Measurements from ENCODE around the gene POLR2J. TPM values are rescaled to one million over a fixed set of nuclear protein-coding genes. Genes with fewer than 3 reads are reported as not detected.

POLR2J gene
- total and polyA plus RNA-seq, 4 donors: 10.3 to 151 (median 55.6) TPM

DNA sequence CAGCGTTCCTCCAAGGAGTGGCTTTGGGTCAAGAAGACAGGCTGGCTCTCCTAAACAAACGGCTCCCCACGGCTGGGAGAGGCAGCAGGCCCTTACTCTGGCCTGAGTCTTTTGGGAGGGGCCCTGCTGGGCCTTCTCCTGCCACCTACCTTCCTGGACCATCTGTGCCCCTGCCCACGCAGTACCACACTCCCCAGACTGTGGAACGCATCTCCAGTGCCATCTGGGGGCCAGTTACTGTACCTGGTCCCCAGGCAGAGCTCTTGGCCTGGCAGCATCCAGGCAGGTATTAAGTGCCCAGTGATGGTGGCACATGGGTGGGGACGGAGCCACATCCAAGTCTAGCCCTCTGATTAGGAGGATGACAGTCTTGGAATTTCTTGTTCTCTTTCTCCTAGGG, 28.5 kb downstream of the POLR2J start:
- no peaks in the 10 kb centered on the region for H3K27me3 ChIP-seq (ENCODE audit: control insufficient read depth in 3 of 3, insufficient read depth in 3 of 3, low read length in 2 of 3)
- TF ChIP-seq, protein P1, sequence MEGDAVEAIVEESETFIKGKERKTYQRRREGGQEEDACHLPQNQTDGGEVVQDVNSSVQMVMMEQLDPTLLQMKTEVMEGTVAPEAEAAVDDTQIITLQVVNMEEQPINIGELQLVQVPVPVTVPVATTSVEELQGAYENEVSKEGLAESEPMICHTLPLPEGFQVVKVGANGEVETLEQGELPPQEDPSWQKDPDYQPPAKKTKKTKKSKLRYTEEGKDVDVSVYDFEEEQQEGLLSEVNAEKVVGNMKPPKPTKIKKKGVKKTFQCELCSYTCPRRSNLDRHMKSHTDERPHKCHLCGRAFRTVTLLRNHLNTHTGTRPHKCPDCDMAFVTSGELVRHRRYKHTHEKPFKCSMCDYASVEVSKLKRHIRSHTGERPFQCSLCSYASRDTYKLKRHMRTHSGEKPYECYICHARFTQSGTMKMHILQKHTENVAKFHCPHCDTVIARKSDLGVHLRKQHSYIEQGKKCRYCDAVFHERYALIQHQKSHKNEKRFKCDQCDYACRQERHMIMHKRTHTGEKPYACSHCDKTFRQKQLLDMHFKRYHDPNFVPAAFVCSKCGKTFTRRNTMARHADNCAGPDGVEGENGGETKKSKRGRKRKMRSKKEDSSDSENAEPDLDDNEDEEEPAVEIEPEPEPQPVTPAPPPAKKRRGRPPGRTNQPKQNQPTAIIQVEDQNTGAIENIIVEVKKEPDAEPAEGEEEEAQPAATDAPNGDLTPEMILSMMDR (IDR thresholded peaks at IDR 0.05; ENCODE audit: control extremely low read depth, extremely low read depth): no peak
- DNase-seq (no peak), ATAC-seq (ENCODE audit: insufficient read depth, low FRiP score) (no peak)
- H3K4me3 ChIP-seq: no peak overlapping the region
- peaks cover 0 to 21% (median 0%) of the 10 kb centered on the region in 4 donors for H3K36me3 ChIP-seq (ENCODE audit: control insufficient read depth in 4 of 4, insufficient read depth in 4 of 4, low read length in 4 of 4)
- 73 to 79% methylated on average over 6 of the region's 6 CpGs for WGBS, 2 donors
- no peak overlapping the region for H3K27ac ChIP-seq (ENCODE audit: low read depth in 1 of 2, low read length in 1 of 2)
- no peaks in the 10 kb centered on the region for H3K9me3 ChIP-seq (ENCODE audit: control insufficient read depth in 4 of 4, insufficient read depth in 3 of 4, low read length in 3 of 4)
- no peaks in the 10 kb centered on the region for H3K4me1 ChIP-seq (ENCODE audit: control insufficient read depth in 5 of 5, insufficient read depth in 5 of 5, low read length in 5 of 5)
- no peak overlapping the region for H3K9ac ChIP-seq (ENCODE audit: insufficient read depth in 1 of 2, low read length in 2 of 2)

DNA sequence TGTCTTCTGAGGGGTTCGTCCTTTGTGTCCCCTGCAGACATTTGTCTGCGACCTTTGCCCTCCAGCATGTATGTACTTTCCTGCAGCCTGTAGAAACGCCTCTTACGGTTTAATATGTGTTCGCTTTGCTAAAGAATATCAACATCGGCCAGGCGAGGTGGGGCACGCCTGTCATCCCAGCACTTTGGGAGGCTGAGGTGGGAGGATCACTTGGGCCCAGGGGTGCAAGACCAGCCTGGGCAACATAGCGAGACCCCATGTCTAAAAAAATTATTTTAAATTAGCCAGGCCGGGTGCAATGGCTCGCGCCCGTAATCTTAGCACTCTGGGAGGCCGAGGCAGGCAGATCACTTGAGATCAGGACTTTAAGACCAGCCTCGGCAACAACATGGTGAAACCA, 29.6 kb downstream of the POLR2J start:
- Histone ChIP-seq H3K4me1 (ENCODE audit: control insufficient read depth in 5 of 5, insufficient read depth in 5 of 5, low read length in 5 of 5) (no peaks in the 10 kb centered on the region), H3K9me3 (ENCODE audit: control insufficient read depth in 4 of 4, insufficient read depth in 3 of 4, low read length in 3 of 4) (no peaks in the 10 kb centered on the region), H3K36me3 (ENCODE audit: control insufficient read depth in 4 of 4, insufficient read depth in 4 of 4, low read length in 4 of 4) (peaks cover 0 to 22% (median 0%) of the 10 kb centered on the region in 4 donors), H3K9ac (ENCODE audit: insufficient read depth in 1 of 2, low read length in 2 of 2) (no peak overlapping the region), H3K27me3 (ENCODE audit: control insufficient read depth in 3 of 3, insufficient read depth in 3 of 3, low read length in 2 of 3) (no peaks in the 10 kb centered on the region), H3K27ac (ENCODE audit: low read depth in 1 of 2, low read length in 1 of 2) (no peak overlapping the region), H3K4me3 (no peak overlapping the region)
- ATAC-seq (ENCODE audit: insufficient read depth, low FRiP score) (no peak), DNase-seq (no peak)
- TF ChIP-seq, protein P1 (IDR thresholded peaks at IDR 0.05; ENCODE audit: control extremely low read depth, extremely low read depth): no peak
- 97 to 98% methylated on average over 15 of the region's 15 CpGs for WGBS, 2 donors

DNA sequence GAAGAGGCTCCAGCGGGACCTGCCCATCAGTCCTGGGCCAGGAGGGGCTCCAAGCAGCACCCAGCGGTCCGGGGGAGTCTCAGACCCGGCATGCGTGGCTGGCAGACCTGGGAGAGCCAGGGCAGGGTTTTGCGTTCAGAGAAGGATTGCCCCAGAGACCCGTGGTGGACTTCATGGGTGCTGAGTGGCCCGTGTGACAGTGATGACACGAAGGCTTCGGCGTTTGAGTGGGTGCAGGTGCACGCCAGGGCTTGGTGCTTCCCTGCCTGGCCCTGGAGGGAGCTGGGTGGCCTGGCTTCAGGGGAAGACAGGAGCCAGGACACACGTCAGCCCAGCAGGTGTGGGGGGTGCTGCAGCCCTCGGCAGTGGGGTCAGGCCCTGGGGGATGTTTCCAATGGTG, 31.4 kb downstream of the POLR2J start:
- H3K4me1 ChIP-seq (ENCODE audit: control insufficient read depth in 5 of 5, insufficient read depth in 5 of 5, low read length in 5 of 5): no peaks in the 10 kb centered on the region
- no peak overlapping the region for H3K4me3 ChIP-seq
- no peaks in the 10 kb centered on the region for H3K9me3 ChIP-seq (ENCODE audit: control insufficient read depth in 4 of 4, insufficient read depth in 3 of 4, low read length in 3 of 4)
- TF ChIP-seq, protein P1 (IDR thresholded peaks at IDR 0.05; ENCODE audit: control extremely low read depth, extremely low read depth): no peak
- no peak for DNase-seq
- H3K27me3 ChIP-seq (ENCODE audit: control insufficient read depth in 3 of 3, insufficient read depth in 3 of 3, low read length in 2 of 3): no peaks in the 10 kb centered on the region
- no peak for ATAC-seq (ENCODE audit: insufficient read depth, low FRiP score)
- no peak overlapping the region for H3K9ac ChIP-seq (ENCODE audit: insufficient read depth in 1 of 2, low read length in 2 of 2)
- 92 to 94% methylated on average over 14 of the region's 14 CpGs for WGBS, 2 donors
- no peak overlapping the region for H3K27ac ChIP-seq (ENCODE audit: low read depth in 1 of 2, low read length in 1 of 2)
- H3K36me3 ChIP-seq (ENCODE audit: control insufficient read depth in 4 of 4, insufficient read depth in 4 of 4, low read length in 4 of 4): peaks cover 0 to 22% (median 0%) of the 10 kb centered on the region in 4 donors
